ENCODE results near the gene PTGES3.

DNA sequence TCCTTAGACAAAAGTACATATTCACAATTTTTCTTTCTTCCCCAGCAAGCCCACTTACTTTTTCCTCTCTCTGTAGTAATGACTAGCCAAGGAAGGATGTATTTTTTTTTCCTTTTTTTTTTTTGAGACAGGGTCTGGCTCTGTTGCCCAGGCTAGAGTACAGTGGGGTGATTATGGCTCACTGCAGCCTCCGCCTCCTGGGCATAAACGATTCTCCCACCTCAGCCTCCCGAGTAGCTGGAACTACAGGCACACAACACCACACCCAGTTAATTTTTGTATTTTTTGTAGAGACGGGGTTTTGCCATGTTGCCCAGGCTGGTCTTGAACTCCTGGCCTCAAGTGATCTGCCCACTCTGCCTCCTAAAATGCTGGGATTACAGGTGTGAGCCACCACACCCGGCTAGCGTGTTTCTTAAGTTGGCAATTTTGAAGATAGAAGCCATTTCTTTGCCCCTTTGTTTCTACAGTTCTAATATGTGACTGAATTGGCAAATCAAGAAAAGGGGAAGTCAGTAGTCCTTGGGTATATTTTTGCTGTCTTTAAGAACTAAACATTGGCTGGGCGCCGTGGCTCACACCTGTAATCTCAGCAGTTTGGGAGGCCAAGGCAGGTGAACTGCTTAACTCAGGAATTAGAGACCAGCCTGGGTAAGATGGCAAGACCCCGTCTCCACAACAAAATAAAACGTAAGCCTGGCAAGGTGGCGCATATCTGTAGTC is 40.2 kb upstream of the PTGES3 start:
- TF ChIP-seq, protein P1, sequence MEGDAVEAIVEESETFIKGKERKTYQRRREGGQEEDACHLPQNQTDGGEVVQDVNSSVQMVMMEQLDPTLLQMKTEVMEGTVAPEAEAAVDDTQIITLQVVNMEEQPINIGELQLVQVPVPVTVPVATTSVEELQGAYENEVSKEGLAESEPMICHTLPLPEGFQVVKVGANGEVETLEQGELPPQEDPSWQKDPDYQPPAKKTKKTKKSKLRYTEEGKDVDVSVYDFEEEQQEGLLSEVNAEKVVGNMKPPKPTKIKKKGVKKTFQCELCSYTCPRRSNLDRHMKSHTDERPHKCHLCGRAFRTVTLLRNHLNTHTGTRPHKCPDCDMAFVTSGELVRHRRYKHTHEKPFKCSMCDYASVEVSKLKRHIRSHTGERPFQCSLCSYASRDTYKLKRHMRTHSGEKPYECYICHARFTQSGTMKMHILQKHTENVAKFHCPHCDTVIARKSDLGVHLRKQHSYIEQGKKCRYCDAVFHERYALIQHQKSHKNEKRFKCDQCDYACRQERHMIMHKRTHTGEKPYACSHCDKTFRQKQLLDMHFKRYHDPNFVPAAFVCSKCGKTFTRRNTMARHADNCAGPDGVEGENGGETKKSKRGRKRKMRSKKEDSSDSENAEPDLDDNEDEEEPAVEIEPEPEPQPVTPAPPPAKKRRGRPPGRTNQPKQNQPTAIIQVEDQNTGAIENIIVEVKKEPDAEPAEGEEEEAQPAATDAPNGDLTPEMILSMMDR (IDR thresholded peaks at IDR 0.05) = no peak
- TF ChIP-seq POLR2A (IDR thresholded peaks at IDR 0.05) = no peak

All from uterus (tissue), 2 donors.